Muscle of back (tissue), 13 donors: ENCODE data around the gene KLF15. TPM values are rescaled to one million over a fixed set of nuclear protein-coding genes. Genes with fewer than 3 reads are reported as not detected.

ENCODE experiments used
- DNase-seq, 3 donors: peaks; one replicate each; pipeline versions ENCODE4 v3.0.0 to v3.0.0-alpha.2; 2013
- long read RNA-seq, 9 donors: transcript quantifications; one replicate each; lab custom pipeline, GENCODE V29; 2026
- polyA plus RNA-seq, 10 donors: library from polyadenylated mRNA; unstranded; fragments of 120-200 nt; gene quantifications; one replicate each; pipeline ENCODE4 v1.2.1, GENCODE V29; 2013; ENCODE audit not compliant: insufficient read length in 10 of 10

The KLF15 gene
- 1 to 10 TPM in 5 of 10 donors, under 1 TPM in 5; 0.66 to 2.1 (median 1.1) TPM for polyA plus RNA-seq
- long read RNA-seq, donor 1 = 0 reads
- long read RNA-seq, donor 2 = 0 reads
- long read RNA-seq, donor 3 = 0 reads
- long read RNA-seq, donor 4 = 0 reads
- long read RNA-seq, donor 5, partial matches to known transcripts = 0 of 1 reads
- long read RNA-seq, donor 5, other reads (novel, unspliced or antisense) = 0 of 1 reads
- long read RNA-seq, donor 6, partial matches to known transcripts = 0 of 1 reads
- long read RNA-seq, donor 6, other reads (novel, unspliced or antisense) = 0 of 1 reads
- long read RNA-seq, donor 7, partial matches to known transcripts = 0 of 1 reads
- long read RNA-seq, donor 7, other reads (novel, unspliced or antisense) = 0 of 1 reads
- long read RNA-seq, donor 8 = 0 reads
- long read RNA-seq, donor 9 = 0 reads

- DNase-seq = peak; percentile 77 to 89 (median 86)
Observed at GRCh38 chr3:126357295-126358037, at the start of gene KLF15. Gene KLF15, minus strand, starts transcription at chr3:126357408. Its CDS starts 4,486 bp downstream, at chr3:126352922.

- DNase-seq = no peak
Observed at GRCh38 chr3:126406389-126407296, 49.4 kb upstream of the KLF15 start.

- DNase-seq = no peak
Observed at GRCh38 chr3:126402666-126403302, 45.6 kb upstream of the KLF15 start.

- DNase-seq = no peak
Observed at GRCh38 chr3:126402178-126402577, 45.0 kb upstream of the KLF15 start.

- no peak for DNase-seq
Observed at GRCh38 chr3:126401611-126402160, 44.5 kb upstream of the KLF15 start.

GRCh38 chr3:126399756-126400155, 42.5 kb upstream of the KLF15 start:
- DNase-seq = no peak

GRCh38 chr3:126399351-126399735, 42.1 kb upstream of the KLF15 start:
- no peak for DNase-seq

- DNase-seq = no peak
Observed at GRCh38 chr3:126398423-126399350, 41.5 kb upstream of the KLF15 start.

- DNase-seq = no peak
Observed at GRCh38 chr3:126397610-126398422, 40.6 kb upstream of the KLF15 start.

- no peak for DNase-seq
Observed at GRCh38 chr3:126396536-126396935, 39.3 kb upstream of the KLF15 start.

GRCh38 chr3:126395846-126396513, 38.8 kb upstream of the KLF15 start:
- DNase-seq = no peak

GRCh38 chr3:126394977-126395321, 37.7 kb upstream of the KLF15 start:
- no peak for DNase-seq

GRCh38 chr3:126394179-126394976, 37.2 kb upstream of the KLF15 start, which contains the start of gene CFAP100:
Gene CFAP100, plus strand, starts transcription at chr3:126394909. Its CDS starts 1,092 bp downstream, at chr3:126396001.
- DNase-seq = peak; percentile 16 to 76 (median 49)

GRCh38 chr3:126393563-126393962, 36.4 kb upstream of the KLF15 start:
- no peak for DNase-seq

GRCh38 chr3:126392246-126392645, 35.0 kb upstream of the KLF15 start:
- DNase-seq = no peak

- DNase-seq = no peak
Observed at GRCh38 chr3:126391631-126392030, 34.4 kb upstream of the KLF15 start.

- no peak for DNase-seq
Observed at GRCh38 chr3:126390751-126391150, 33.5 kb upstream of the KLF15 start.

- DNase-seq = no peak
Observed at GRCh38 chr3:126390201-126390600, 33.0 kb upstream of the KLF15 start.
